Measurements from ENCODE around the gene PPM1N.

The PPM1N gene

DNA sequence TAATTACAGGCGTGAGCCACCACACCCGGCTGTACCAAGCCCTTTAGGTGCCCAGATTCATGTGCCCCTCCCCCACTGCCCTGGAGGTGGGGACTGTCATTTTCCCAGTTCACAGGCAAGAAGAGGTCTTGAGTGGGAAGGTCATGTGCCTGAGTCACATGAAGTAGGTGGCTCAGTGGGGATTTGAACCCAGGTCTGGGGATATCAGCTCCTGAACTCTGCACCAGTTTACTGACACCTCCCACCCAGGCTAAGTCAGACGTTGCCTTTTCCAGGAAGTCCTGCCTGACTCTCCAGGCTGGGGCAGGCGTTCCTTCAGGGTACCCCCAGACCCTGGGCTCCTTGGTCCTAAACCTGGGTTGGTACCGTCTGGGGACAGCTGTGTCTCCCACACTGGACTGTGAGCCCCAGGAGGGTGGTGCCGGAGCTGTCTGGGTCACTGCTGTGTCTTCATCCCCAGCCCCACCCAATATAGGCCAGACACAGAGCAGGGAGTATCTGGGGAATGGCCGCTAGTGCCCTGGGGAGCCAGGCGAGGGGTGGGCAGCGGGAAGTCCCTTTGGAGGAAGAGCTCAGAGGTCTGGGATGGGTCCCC lies 17.7 kb downstream of the PPM1N start:
- Histone ChIP-seq H3K4me1 (ENCODE audit: insufficient read depth, low read length) (peaks cover 48% of the 10 kb centered on the region), H3K27me3 (ENCODE audit: control insufficient read depth in 1 of 2, insufficient read depth in 2 of 2, low read length in 2 of 2) (no peaks in the 10 kb centered on the region), H3K4me3 (ENCODE audit: low read depth in 1 of 2, low read length in 2 of 2) (no peak overlapping the region), H3K27ac (ENCODE audit: low read depth, low read length) (no peak overlapping the region), H3K9me3 (ENCODE audit: low read length) (no peaks in the 10 kb centered on the region), H3K9ac (ENCODE audit: low read length) (no peak overlapping the region), H3K36me3 (ENCODE audit: insufficient read depth, low read length) (peaks cover 22% of the 10 kb centered on the region)

DNA sequence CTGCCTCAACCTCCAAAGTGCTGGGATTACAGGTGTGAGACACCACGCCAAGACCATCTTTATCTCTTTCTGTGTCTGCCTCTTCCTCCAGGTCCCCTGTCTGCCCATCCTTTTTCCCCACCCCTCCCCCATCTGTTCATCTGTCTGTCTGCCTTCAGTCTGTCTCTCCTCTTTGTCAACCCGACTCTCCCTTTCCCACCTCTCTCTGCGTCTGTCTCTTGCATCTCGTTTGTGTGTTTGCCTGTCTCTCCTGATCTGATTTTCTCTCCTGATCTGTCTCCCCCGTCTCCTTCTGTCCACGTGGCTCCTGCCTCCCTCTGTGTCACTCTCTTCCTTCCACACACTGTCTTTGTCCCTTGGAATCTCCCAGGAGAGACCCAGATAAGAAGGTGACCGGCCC lies 19.0 kb downstream of the PPM1N start:
- Histone ChIP-seq H3K36me3 (ENCODE audit: insufficient read depth, low read length) (peaks cover 33% of the 10 kb centered on the region), H3K4me1 (ENCODE audit: insufficient read depth, low read length) (peaks cover 37% of the 10 kb centered on the region), H3K27me3 (ENCODE audit: control insufficient read depth in 1 of 2, insufficient read depth in 2 of 2, low read length in 2 of 2) (no peaks in the 10 kb centered on the region), H3K27ac (ENCODE audit: low read depth, low read length) (no peak overlapping the region), H3K4me3 (ENCODE audit: low read depth in 1 of 2, low read length in 2 of 2) (no peak overlapping the region), H3K9me3 (ENCODE audit: low read length) (no peaks in the 10 kb centered on the region), H3K9ac (ENCODE audit: low read length) (no peak overlapping the region)

DNA sequence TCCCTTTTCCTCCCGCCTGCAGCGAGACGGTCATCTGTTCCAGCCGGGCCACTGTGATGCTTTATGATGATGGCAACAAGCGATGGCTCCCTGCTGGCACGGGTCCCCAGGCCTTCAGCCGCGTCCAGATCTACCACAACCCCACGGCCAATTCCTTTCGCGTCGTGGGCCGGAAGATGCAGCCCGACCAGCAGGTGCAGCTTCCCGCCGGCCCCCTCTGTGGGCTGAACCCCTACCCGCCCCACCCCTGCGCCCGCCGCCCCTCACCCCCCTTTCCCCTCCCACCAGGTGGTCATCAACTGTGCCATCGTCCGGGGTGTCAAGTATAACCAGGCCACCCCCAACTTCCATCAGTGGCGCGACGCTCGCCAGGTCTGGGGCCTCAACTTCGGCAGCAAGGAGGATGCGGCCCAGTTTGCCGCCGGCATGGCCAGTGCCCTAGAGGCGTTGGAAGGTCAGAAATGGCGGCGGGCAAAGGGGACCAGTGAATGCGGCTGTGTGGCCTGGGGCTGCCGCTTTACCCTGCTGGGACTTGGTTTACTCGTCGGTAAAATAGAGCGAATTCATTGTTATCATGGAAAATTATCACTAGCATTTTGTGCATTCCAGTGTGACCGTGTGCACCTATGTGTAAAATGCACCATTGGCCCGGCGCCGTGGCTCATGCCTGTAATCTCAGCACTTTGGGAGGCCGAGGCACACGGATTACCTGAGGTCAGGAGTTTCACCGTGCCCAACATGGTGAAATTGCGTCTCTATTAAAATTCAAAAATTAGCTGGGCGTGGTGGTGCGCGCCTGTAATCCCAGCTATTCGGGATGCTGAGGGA lies 19.6 kb downstream of the PPM1N start:
- Histone ChIP-seq H3K9ac (ENCODE audit: low read length) (no peak overlapping the region), H3K4me1 (ENCODE audit: insufficient read depth, low read length) (peaks cover 35% of the 10 kb centered on the region)

DNA sequence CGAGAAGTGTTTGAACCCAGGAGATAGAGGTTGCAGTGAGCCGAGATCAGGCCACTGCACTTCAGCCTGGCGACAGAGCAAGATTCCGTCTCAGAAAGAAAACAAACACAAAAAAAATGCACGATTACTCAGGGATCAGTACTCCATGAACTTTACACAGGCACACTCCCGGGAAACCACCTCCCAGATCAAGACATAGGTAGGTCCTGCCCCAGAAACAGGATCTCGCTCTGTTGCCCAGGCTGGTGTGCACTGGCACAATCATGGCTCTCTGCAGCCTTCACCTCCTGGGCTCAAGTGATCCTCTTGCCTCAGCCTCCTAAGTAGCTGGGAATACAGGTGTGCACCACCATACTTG lies 20.2 kb downstream of the PPM1N start:
- Histone ChIP-seq H3K4me1 (ENCODE audit: insufficient read depth, low read length) (peaks cover 30% of the 10 kb centered on the region), H3K36me3 (ENCODE audit: insufficient read depth, low read length) (peaks cover 44% of the 10 kb centered on the region), H3K27ac (ENCODE audit: low read depth, low read length) (no peak overlapping the region), H3K4me3 (ENCODE audit: low read depth in 1 of 2, low read length in 2 of 2) (no peak overlapping the region), H3K27me3 (ENCODE audit: control insufficient read depth in 1 of 2, insufficient read depth in 2 of 2, low read length in 2 of 2) (no peaks in the 10 kb centered on the region), H3K9me3 (ENCODE audit: low read length) (no peaks in the 10 kb centered on the region), H3K9ac (ENCODE audit: low read length) (no peak overlapping the region)

More for the DNA sequence above, 19.6 kb downstream of the PPM1N start:
- H3K36me3 ChIP-seq (ENCODE audit: insufficient read depth, low read length): peaks cover 39% of the 10 kb centered on the region
- H3K27me3 ChIP-seq (ENCODE audit: control insufficient read depth in 1 of 2, insufficient read depth in 2 of 2, low read length in 2 of 2): no peaks in the 10 kb centered on the region
- no peak overlapping the region for H3K4me3 ChIP-seq (ENCODE audit: low read depth in 1 of 2, low read length in 2 of 2)
- H3K9me3 ChIP-seq (ENCODE audit: low read length): no peaks in the 10 kb centered on the region
- H3K27ac ChIP-seq (ENCODE audit: low read depth, low read length): no peak overlapping the region

DNA sequence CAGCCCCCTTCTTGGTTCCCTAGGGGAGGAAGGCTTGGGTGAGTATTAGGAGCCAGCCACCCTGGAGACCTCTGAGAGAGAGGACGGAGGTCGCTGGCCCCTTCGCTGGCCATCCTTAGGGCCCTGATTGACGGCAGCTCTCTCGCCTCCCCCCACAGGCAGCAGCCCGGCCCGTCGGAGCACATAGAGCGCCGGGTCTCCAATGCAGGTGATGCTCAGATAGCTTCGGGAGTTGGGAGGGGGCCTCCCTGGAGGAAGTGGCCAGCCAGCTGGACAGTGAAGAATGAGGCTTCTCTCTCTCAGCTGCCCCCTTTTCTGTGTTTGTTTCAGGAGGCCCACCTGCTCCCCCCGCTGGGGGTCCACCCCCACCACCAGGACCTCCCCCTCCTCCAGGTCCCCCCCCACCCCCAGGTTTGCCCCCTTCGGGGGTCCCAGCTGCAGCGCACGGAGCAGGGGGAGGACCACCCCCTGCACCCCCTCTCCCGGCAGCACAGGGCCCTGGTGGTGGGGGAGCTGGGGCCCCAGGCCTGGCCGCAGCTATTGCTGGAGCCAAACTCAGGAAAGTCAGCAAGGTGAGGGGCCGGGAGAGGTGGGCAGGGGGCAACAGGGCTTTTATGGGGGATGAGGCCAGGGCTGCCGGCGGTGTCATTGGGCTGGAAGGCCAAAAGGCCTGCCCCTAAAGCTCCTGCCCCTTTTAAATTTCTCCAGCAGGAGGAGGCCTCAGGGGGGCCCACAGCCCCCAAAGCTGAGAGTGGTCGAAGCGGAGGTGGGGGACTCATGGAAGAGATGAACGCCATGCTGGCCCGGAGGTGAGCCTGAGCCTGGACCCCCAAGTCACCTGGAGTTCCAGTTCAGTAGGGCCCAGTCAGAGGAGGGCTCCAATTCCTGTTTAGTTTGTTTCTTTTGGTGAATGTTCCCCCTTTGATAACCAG lies 24.0 kb downstream of the PPM1N start:
- Histone ChIP-seq H3K36me3 (ENCODE audit: insufficient read depth, low read length) (peaks cover 70% of the 10 kb centered on the region), H3K27ac (ENCODE audit: low read depth, low read length) (peak overlapping the region; percentile 31)

DNA sequence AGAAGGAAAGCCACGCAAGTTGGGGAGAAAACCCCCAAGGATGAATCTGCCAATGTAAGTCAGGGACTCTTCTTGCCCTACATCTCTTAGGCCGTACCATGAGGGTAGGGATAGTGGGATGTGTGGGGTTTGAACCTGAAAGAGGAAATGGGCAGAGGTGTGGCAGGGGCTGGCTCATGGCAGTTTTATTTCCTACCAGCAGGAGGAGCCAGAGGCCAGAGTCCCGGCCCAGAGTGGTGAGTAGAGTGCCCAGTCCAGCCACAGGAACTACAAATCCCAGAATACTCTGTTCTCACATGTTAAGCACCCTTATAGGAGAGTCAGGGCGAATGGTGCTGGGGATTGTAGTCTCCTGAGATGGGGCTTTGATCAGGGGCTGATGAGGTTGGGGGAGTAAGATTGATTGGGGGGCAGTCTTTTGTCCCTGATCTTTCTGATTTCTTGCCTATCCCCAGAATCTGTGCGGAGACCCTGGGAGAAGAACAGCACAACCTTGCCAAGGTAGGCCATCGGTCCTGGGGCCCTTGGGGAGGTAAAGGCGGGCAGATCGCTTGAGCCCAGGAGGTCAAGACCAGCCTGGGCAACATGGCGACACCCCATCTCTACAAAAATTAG lies 25.5 kb downstream of the PPM1N start:
- H3K4me1 ChIP-seq (ENCODE audit: insufficient read depth, low read length): peaks cover 5% of the 10 kb centered on the region
- no peaks in the 10 kb centered on the region for H3K27me3 ChIP-seq (ENCODE audit: control insufficient read depth in 1 of 2, insufficient read depth in 2 of 2, low read length in 2 of 2)
- no peak overlapping the region for H3K27ac ChIP-seq (ENCODE audit: low read depth, low read length)
- H3K9me3 ChIP-seq (ENCODE audit: low read length): no peaks in the 10 kb centered on the region
- H3K9ac ChIP-seq (ENCODE audit: low read length): no peak overlapping the region
- no peak overlapping the region for H3K4me3 ChIP-seq (ENCODE audit: low read depth in 1 of 2, low read length in 2 of 2)
- H3K36me3 ChIP-seq (ENCODE audit: insufficient read depth, low read length): peaks cover 63% of the 10 kb centered on the region

More for the DNA sequence above, 24.0 kb downstream of the PPM1N start:
- Histone ChIP-seq H3K4me1 (ENCODE audit: insufficient read depth, low read length) (no peaks in the 10 kb centered on the region), H3K9ac (ENCODE audit: low read length) (no peak overlapping the region), H3K4me3 (ENCODE audit: low read depth in 1 of 2, low read length in 2 of 2) (no peak overlapping the region), H3K9me3 (ENCODE audit: low read length) (no peaks in the 10 kb centered on the region), H3K27me3 (ENCODE audit: control insufficient read depth in 1 of 2, insufficient read depth in 2 of 2, low read length in 2 of 2) (no peaks in the 10 kb centered on the region)

DNA sequence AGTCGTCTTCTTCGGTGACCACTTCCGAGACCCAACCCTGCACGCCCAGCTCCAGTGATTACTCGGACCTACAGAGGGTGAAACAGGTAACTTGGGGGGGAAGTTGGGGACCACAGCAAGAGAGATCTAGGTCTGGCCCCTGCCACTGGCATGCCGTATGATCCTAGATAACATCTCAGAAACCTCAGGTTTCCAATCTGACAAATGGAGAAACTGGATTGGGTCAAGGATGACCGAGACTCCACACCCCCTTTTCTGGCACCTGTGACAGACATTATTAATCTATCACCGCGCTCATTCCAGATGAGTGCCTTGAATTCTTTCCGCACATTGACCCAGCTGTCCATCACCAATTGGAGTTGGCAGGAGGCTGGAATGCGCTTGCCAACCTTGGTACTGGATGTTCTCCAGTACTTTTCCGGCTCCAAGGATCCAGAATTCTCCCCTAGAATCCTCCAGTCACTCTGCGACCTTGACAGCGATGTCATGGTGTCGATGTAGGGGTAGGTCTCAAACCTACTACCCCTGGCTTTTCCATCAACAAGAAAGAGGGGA lies 26.4 kb downstream of the PPM1N start:
- Histone ChIP-seq H3K9ac (ENCODE audit: low read length) (no peak overlapping the region), H3K4me1 (ENCODE audit: insufficient read depth, low read length) (peaks cover 14% of the 10 kb centered on the region), H3K27me3 (ENCODE audit: control insufficient read depth in 1 of 2, insufficient read depth in 2 of 2, low read length in 2 of 2) (no peaks in the 10 kb centered on the region), H3K9me3 (ENCODE audit: low read length) (no peaks in the 10 kb centered on the region), H3K36me3 (ENCODE audit: insufficient read depth, low read length) (peaks cover 63% of the 10 kb centered on the region), H3K27ac (ENCODE audit: low read depth, low read length) (no peak overlapping the region), H3K4me3 (ENCODE audit: low read depth in 1 of 2, low read length in 2 of 2) (no peak overlapping the region)

DNA sequence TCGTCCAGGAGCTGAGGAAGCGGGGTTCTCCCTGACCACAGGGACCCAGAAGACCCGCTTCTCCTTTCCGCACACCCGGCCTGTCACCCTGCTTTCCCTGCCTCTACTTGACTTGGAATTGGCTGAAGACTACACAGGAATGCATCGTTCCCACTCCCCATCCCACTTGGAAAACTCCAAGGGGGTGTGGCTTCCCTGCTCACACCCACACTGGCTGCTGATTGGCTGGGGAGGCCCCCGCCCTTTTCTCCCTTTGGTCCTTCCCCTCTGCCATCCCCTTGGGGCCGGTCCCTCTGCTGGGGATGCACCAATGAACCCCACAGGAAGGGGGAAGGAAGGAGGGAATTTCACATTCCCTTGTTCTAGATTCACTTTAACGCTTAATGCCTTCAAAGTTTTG lies 27.9 kb downstream of the PPM1N start:
- no peaks in the 10 kb centered on the region for H3K9me3 ChIP-seq (ENCODE audit: low read length)
- peaks cover 51% of the 10 kb centered on the region for H3K36me3 ChIP-seq (ENCODE audit: insufficient read depth, low read length)
- H3K27ac ChIP-seq (ENCODE audit: low read depth, low read length): no peak overlapping the region
- no peak overlapping the region for H3K9ac ChIP-seq (ENCODE audit: low read length)
- H3K4me3 ChIP-seq (ENCODE audit: low read depth in 1 of 2, low read length in 2 of 2): no peak overlapping the region
- H3K27me3 ChIP-seq (ENCODE audit: control insufficient read depth in 1 of 2, insufficient read depth in 2 of 2, low read length in 2 of 2): no peaks in the 10 kb centered on the region
- peaks cover 15% of the 10 kb centered on the region for H3K4me1 ChIP-seq (ENCODE audit: insufficient read depth, low read length)

DNA sequence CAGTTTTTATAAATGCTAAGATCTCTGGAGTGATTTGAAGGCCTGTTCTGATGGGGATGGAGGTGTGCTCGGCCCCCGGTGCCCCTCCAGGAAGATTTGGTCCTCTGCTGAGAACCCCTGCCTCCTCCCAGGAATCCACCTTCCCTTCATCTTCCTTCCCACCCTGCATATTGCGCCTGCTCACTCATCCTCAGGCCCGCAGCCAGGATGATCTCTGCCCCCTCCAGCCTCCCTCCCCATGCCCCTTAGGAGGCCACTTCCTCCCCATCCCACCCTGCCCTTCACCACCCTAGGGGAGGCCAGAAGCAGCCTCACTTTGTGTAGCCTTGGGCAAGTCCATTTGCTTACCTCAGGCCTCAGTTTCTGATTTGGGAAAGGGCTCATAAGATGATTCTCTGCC lies 28.7 kb downstream of the PPM1N start:
- H3K27me3 ChIP-seq (ENCODE audit: control insufficient read depth in 1 of 2, insufficient read depth in 2 of 2, low read length in 2 of 2): no peaks in the 10 kb centered on the region
- no peak overlapping the region for H3K4me3 ChIP-seq (ENCODE audit: low read depth in 1 of 2, low read length in 2 of 2)
- H3K9ac ChIP-seq (ENCODE audit: low read length): no peak overlapping the region
- no peak overlapping the region for H3K27ac ChIP-seq (ENCODE audit: low read depth, low read length)
- H3K36me3 ChIP-seq (ENCODE audit: insufficient read depth, low read length): peaks cover 43% of the 10 kb centered on the region
- no peaks in the 10 kb centered on the region for H3K9me3 ChIP-seq (ENCODE audit: low read length)
- H3K4me1 ChIP-seq (ENCODE audit: insufficient read depth, low read length): peaks cover 15% of the 10 kb centered on the region

DNA sequence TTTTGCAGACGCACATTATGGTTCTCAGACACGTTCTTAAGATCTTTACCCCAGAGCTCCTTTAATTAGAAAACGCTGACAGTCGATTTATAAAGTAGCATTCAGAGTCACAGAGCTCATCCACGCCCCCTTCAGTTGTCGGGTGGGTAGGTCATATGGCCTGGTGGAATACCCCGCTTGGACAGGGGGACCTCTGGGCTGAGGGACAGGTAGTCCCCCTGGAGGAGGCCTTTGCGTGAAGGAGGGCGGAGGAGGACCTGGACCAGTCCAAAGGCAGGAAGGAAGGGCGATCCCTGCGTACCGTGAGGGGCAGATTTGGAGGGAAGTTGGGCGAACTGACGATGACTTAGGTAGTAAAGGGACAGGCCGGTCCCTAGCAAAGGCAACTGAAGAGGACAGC lies 29.5 kb downstream of the PPM1N start:
- Histone ChIP-seq H3K27me3 (ENCODE audit: control insufficient read depth in 1 of 2, insufficient read depth in 2 of 2, low read length in 2 of 2) (no peaks in the 10 kb centered on the region), H3K4me3 (ENCODE audit: low read depth in 1 of 2, low read length in 2 of 2) (no peak overlapping the region), H3K9me3 (ENCODE audit: low read length) (no peaks in the 10 kb centered on the region), H3K4me1 (ENCODE audit: insufficient read depth, low read length) (peaks cover 15% of the 10 kb centered on the region), H3K9ac (ENCODE audit: low read length) (no peak overlapping the region), H3K27ac (ENCODE audit: low read depth, low read length) (no peak overlapping the region), H3K36me3 (ENCODE audit: insufficient read depth, low read length) (peaks cover 38% of the 10 kb centered on the region)

Measured in muscle layer of colon (tissue), 2 donors.